Bronchial epithelial cell (primary cell): ENCODE data around the gene TRAF3IP1. TPM values are rescaled to one million over a fixed set of nuclear protein-coding genes. Genes with fewer than 3 reads are reported as not detected.
"Not testable (repeated sequence)": the region's sequence is repeated elsewhere in the genome, so short reads cannot be mapped to it uniquely, and the experiment has no call there.

Source experiments
- DNase-seq: peaks from one replicate; pipeline ENCODE4 v3.0.0-alpha.2; 2010; ENCODE audit warnings: low read depth
- FAIRE-seq: peaks from 2 replicates; lab custom pipeline; 2011; peaks lifted over from hg19 to GRCh38; lab: Jason Lieb, UNC
- H3K27me3 ChIP-seq: 2 replicates; pipeline ENCODE4 v1.5.1; 2011; ENCODE audit warnings: low read length; ENCODE audit not compliant: control insufficient read depth, insufficient read depth
- H3K36me3 ChIP-seq: 2 replicates; pipeline ENCODE4 v1.5.1; 2011; ENCODE audit warnings: low read length; ENCODE audit not compliant: control insufficient read depth, insufficient read depth
- H3K4me3 ChIP-seq: 2 replicates; pipeline ENCODE4 v1.5.1; 2011; ENCODE audit warnings: mild to moderate bottlenecking, low read depth, low read length, control low read depth
- total RNA-seq: library from RNA; depleted of rRNA; stranded (reverse); fragments of >200 nt; gene quantifications from 2 replicates; pipeline ENCODE4 v1.2.1, GENCODE V29; 2014
- TF ChIP-seq, protein P1 (sequence below): IDR thresholded peaks from 2 replicates; pipeline ENCODE4 v1.5.1; 2011; ENCODE audit warnings: mild to moderate bottlenecking, moderate library complexity, low read length, control low read depth, inconsistent platforms; ENCODE audit not compliant: insufficient read depth, severe bottlenecking

Gene TRAF3IP1
- total RNA-seq, 1 donor from 2014 or later, result 9.2 TPM

DNA sequence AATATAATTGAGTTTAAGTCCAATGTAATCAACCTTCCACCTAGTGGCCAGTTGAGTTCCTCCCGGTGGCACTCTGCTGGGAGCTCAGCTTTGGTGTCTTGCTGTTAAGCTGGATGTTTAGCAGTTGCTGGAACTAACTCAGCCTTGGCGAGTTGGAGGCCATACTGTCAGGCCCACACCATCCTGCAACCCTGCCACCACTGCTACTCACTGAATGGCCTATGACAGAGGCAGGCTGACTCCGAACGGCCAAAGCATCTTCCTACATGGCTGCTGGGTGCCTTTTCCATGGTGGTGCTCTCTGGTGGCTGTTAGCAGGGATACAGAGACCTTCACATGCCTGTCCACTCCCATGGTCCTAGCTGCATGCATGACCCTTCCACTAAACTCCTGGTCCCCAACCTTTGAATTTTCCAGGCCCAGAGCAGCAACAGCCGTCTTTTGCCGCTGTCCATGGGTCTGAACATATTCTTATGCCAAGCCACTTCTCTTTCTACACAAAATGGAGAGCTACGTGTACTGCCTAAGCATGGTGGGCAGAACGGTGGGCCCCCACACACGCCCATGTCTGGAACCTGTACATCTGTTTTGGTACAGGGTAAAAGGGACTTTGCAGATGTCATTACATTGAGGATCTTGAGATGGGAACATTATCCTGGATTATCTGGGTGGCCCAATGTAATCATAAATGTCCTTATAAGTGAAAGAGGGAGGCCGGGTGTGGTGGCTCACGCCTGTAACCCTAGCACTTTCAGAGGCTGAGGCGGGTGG lies 15.0 kb upstream of the TRAF3IP1 start:
- DNase-seq (peak; percentile 44), FAIRE-seq (peak; percentile 52)
- TF ChIP-seq, protein P1, sequence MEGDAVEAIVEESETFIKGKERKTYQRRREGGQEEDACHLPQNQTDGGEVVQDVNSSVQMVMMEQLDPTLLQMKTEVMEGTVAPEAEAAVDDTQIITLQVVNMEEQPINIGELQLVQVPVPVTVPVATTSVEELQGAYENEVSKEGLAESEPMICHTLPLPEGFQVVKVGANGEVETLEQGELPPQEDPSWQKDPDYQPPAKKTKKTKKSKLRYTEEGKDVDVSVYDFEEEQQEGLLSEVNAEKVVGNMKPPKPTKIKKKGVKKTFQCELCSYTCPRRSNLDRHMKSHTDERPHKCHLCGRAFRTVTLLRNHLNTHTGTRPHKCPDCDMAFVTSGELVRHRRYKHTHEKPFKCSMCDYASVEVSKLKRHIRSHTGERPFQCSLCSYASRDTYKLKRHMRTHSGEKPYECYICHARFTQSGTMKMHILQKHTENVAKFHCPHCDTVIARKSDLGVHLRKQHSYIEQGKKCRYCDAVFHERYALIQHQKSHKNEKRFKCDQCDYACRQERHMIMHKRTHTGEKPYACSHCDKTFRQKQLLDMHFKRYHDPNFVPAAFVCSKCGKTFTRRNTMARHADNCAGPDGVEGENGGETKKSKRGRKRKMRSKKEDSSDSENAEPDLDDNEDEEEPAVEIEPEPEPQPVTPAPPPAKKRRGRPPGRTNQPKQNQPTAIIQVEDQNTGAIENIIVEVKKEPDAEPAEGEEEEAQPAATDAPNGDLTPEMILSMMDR, result peak; percentile 50
- Histone ChIP-seq H3K4me3 (no peak overlapping the region), H3K36me3 (no peaks in the 10 kb centered on the region), H3K27me3 (no peaks in the 10 kb centered on the region)

- DNase-seq, result no peak
- Histone ChIP-seq H3K27me3 (no peaks in the 10 kb centered on the region), H3K36me3 (no peaks in the 10 kb centered on the region), H3K4me3 (no peak overlapping the region)
- TF ChIP-seq, protein P1, result no peak
- no peak for FAIRE-seq
Measured at GRCh38 chr2:238305965-238306671, 14.2 kb upstream of the TRAF3IP1 start.

GRCh38 chr2:238306672-238306998 lies 13.7 kb upstream of the TRAF3IP1 start:
- Histone ChIP-seq H3K36me3 (no peaks in the 10 kb centered on the region), H3K4me3 (no peak overlapping the region), H3K27me3 (no peaks in the 10 kb centered on the region)
- no peak for FAIRE-seq
- TF ChIP-seq, protein P1, result no peak
- DNase-seq, result no peak

DNA sequence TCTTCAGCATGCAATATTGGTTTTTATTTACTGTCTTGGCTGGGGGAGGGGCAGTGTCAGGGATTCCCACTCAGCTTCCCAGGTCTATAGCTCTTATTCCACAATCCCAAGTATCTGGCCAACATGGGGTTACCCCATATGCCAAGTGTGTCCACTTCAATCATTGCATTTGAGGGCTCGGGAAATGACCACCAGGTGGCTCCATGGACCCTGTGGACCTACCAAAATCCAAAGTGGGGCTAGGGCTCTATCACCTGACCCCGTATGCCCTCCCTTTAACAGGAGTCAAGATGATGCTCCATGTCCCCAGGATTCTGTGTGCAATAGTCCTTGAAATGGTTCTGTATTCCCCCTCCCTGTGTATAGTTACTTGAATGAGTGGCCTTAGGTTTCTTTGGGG lies 12.1 kb upstream of the TRAF3IP1 start:
- FAIRE-seq, result no peak
- H3K4me3 ChIP-seq, result no peak overlapping the region
- no peaks in the 10 kb centered on the region for H3K36me3 ChIP-seq
- DNase-seq, result no peak
- TF ChIP-seq, protein P1, result peak; percentile 36
- no peaks in the 10 kb centered on the region for H3K27me3 ChIP-seq

- not testable (repeated sequence) for H3K4me3 ChIP-seq, DNase-seq, FAIRE-seq
Measured at GRCh38 chr2:238310721-238311120, 9.6 kb upstream of the TRAF3IP1 start.

DNA sequence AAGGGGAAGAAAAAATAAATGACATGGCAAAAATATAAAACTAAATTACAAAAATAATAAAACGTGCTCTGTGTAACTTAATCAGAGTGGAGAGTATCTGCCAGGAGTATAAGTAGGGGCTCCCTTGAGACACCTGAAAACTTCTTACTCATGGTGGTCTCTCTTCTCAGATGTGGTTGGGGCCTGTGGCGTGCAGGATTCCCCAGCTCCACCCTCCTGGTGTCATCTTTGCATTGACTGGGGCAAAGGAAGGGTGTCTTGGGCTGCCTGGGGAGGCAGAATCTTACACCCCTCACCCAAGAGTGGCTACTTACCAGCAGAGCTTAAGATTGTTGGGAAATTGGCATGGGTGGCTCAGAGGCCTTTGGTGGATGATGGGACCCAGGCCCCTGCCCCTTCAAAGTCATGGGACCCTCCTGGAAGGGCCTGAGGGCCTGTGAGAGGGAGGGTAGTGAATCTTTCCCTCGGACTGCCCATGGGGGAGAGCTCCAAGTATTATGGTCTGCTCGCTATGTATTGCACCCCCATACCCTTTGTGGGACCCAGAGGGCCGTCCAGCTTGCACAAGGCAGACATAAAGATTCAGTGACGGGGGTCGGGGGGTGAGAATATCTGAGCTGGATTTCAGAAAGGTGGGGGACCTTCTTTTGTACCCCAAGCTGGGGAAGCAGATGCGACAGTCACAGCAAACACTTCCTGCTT lies 6.9 kb upstream of the TRAF3IP1 start:
- TF ChIP-seq, protein P1, result no peak
- H3K4me3 ChIP-seq, result no peak overlapping the region
- no peaks in the 10 kb centered on the region for H3K36me3 ChIP-seq
- DNase-seq (no peak), FAIRE-seq (no peak)
- no peaks in the 10 kb centered on the region for H3K27me3 ChIP-seq

More at GRCh38 chr2:238310721-238311120, 9.6 kb upstream of the TRAF3IP1 start:
- H3K36me3 ChIP-seq, H3K27me3 ChIP-seq: not testable (repeated sequence)
